GM19455 (cell line): Measurements from ENCODE around the gene PTCHD4.
"Not testable (repeated sequence)": the region's sequence is repeated elsewhere in the genome, so short reads cannot be mapped to it uniquely, and the experiment has no call there.

Source experiments
- ATAC-seq: cut with Tn5 transposase; IDR thresholded peaks from one replicate; pipeline ENCODE4 v1.9.1; 2021; ENCODE audit not compliant: unreplicated experiment

PTCHD4 gene

DNA sequence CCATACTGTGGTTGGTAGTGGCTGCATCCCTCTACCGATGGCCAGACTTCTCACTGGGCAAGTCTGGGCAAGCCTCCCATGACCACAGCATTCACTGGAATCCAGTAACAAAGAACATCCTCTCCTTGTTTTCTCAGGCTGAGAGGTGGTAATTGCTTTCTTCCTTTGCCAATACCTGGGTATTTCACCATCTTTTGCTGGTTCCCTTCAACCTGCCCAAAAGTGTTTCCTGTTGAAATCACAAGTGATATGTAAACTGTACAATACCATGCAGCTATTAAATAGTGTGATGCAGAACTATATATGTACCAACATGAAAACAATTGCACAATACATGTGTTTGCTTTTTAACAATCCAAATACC lies at the start of gene PTCHD4:
TSS of gene PTCHD4 (minus strand) at position 55 of the 364 bp plus-strand sequence. CDS start 42,240 bp downstream, outside the sequence.
- ATAC-seq, result no peak

DNA sequence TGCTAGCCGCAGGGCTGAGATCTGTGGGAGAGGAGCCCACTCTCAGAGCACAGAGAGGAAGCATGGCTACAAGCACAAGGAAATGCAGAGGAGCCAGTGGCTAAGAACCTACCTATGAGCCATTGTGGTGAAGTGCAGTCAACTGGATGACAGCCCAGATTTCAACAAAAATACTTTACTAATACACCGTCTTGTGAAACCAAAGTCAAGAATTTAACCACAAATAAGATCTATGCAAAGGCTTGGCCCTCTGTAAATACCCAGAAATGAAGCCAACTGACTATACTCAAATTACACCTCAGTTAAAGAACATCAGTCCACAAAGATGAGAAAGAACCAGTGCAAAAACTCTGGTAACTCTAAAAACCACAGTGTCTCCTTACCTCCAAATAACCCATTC lies 40.1 kb upstream of the PTCHD4 start:
- ATAC-seq, result no peak

DNA sequence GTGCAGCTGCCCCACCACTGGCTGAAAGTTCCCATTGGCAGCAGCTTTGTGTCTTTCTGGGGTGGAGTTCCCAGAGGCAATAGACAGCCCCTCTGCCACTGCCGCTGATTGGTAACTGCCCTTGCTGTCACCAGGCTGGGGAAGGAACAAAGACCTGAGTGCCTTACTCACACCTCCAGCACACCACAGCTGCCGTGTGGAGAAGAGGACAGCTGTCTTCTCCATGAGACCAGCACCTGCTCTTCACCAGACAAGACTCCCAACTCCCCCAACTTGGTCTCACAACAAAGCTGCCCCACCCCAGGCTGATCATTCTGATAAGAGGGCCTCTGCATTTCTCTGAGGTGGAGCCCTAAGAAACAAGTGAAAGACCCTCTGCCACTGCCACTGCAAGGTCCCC lies 39.7 kb upstream of the PTCHD4 start:
- ATAC-seq, result no peak

DNA sequence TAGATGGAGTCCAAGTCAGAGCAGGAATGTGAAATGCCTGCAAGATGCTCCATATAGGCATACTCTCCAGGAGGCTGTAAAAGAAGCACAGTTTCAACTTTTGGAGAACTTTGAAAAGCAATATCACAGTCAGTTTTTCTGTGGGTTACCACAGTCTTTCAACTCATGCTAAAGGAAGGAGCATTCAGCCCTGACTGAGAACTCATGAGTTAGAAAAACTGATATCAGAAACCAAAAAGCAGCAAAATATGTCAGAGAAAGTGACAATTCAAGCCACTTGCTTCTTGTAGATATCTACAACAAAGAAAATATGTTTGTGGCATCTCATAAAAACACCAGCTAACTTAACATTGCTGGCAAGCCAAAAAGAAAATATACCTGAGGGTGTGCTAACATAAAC lies 36.1 kb upstream of the PTCHD4 start:
- no peak for ATAC-seq

DNA sequence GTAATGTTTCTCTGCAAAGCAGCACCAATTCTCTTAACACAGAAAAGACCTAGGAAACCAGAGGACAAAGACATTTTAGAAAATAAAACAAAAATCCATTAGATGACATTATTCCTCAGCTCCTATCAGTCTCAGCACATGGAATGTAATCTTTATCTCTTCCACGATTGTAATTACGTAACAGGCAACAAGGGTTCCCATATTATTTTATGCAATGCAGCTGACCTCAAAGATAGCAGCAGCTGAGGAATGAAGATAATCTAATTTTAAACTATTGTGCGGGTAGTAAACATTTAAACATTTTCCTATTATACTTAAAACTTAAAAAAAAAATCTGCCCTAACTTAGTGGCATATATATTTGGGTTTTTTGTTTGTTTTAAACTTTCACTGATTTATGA lies 33.0 kb upstream of the PTCHD4 start:
- ATAC-seq, result no peak

DNA sequence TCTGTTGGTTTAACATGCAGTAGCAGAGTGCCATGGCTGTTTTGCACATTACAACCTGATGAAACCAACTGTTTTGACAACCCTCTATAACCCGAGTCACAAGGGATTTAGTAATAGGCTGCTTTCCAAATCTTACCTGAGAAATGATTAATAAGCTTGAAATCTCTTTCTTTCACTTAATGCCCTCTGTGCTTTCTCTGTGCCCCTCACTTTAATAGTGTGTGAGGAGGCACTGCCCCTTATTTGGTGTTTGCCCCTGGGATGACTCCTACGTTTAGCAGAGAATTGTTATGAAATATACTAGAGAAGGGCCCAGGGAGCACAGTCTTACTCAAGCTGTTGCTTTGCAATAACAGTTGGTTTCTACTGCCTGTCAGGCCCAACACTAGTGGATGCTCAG lies 31.0 kb upstream of the PTCHD4 start:
- ATAC-seq, result no peak

DNA sequence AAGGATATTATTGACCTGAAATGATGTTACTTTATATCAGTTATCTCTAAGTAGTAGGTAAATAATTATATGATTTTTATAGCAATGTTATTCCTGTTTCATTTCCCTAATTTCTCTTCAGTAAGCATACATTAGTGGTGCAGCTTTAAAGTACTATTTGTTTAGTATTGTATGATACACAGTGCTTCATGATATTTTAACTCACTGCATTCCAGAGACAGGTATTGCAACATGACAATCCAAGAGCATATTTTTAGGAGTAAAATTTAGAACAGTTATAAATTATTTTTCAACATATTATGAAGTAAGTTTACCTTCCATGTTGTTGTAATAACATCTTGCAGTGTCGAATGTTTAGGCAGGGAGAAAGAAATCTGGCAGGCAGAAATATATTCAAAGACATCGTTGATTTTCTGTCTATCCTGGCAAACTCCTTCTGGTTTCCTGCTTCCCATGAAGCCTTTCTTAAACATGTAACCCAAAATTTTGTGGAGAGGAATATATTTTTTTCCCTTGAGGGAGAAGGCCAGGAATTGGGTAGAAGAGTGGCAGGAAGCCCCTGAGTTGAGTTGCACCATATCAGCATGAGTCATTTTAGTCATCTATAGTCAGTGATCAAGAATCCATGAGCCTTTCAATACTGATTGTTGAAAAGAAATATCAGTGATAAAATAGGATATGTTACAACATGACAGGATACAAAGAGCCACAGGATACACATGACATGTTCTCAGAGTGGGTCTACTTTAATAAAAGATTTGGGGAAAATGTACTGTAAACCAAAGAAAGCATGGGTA lies 29.0 kb upstream of the PTCHD4 start:
- ATAC-seq, result no peak

DNA sequence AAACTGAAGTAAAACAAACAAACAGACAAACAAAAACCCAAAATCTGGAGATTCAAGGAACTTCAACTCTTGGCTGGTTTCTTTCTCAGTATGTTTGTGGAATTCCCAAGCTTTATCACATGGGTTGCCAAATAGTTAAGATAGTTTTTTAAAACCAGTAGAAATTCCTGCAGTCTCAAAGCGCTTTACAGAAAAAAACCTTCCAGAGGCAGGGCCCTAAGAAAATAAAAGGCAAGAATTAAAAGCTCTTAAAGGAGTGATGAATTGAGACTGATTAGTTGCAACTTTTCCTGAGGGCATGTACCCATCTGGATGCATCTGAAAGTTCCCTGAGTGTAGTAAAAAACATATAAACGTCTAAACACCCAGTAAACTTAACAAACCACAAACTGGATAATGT lies 25.9 kb upstream of the PTCHD4 start:
- no peak for ATAC-seq

DNA sequence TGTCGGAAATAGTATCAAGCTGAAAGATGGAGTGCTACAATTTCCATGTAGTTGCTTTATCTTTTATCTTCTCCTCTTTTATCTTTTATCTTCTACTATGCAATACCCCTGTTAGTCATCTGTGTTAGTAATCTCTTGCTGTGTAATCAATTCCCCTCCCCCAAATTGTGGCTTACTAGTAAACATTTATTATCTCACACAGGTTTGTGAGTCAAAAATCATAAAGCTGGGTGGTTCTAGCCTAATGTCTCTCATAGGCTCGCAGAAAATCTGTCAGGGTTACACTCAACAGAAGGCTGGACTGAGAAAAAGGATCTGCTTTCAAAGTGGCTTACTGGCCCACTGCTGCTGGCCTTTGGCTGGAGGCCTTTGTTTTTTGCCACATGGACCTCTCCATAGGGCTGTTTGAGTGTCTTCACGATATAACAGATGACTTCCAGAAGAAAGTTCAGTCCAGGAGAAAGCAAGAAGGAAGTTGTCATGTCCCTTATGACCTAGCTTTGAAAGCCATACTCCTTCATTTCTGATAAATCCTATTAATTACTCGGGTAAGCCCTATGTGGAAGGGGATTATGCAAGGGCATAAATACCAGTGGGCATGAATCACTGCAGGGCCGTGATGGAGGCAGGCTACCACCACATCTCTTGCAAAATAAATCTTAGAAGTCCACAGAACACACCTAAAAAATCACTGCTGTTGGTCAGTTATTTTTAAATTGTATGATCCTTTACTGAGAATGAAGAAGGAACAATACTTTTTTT lies 24.5 kb upstream of the PTCHD4 start:
- no peak for ATAC-seq

DNA sequence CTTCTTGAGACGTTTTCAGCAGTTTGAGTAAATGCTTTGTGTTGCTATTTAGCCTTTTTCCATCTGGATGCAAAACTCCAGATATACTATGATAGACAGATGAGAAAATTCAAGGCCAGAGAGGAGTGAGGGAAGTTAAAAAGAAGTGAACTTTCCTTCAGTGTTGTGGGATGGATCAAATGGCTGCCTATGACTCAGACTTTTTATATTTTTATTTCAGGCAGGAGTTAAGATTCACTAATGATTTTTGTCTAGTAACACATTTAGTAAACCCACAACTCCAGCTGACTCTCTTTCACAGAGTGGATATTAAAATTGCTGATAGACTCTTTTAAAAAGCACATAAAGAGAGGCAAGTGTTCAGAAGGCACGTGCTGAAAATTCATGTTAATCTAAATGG lies 23.2 kb upstream of the PTCHD4 start:
- ATAC-seq, result no peak

DNA sequence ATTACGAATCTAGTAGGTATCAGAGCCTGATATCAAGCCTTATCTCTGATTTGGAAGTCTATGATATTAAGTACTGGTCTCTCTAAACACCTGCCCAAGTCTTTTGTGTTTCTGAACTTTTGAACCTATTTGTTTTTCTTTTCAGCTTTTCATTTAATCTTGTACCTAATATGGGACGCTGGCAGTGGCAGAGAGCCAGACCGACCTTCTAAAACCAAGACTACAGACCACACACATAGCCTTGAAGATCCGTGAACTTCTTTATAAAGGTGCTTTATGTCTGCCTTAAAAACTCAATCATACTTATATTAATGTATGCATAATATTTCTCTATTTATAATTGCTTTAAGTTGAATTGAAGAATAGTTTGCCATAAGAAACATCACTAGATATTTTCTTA lies 12.6 kb upstream of the PTCHD4 start:
- no peak for ATAC-seq

DNA sequence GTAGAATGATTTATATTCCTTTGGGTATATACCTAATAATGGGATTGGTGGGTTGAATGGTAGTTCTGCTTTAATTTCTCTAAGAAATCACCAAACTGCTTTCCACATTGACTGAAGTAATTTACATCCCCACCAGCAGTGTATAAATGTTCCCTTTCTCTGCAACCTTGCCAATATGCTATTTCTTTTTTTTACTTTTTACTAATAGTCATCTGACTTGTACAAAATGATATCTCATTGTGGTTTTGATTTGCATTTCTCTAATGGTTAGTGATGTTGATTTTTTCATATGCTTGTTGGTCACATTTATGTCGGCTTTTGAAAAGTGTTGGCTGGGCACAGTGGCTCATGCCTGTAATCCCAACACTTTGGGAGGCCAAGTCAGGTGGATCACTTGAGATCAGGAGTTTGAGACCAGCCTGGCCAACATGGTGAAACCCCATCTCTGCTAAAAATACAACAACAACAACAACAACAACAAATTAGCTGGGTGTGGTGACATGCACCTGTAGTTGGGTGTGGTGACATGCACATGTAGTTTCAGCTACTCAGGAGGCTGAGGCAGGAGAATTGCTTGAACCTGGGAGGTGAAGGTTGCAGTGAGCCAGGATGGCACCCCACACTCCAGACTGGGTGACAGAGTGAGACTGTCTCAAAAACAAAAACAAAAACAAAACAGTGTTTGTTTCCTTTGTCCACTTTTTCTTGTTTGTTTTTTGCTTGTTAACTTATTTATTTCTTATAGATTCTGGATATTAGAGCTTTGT lies 11.2 kb upstream of the PTCHD4 start:
- ATAC-seq, result not testable (repeated sequence)

DNA sequence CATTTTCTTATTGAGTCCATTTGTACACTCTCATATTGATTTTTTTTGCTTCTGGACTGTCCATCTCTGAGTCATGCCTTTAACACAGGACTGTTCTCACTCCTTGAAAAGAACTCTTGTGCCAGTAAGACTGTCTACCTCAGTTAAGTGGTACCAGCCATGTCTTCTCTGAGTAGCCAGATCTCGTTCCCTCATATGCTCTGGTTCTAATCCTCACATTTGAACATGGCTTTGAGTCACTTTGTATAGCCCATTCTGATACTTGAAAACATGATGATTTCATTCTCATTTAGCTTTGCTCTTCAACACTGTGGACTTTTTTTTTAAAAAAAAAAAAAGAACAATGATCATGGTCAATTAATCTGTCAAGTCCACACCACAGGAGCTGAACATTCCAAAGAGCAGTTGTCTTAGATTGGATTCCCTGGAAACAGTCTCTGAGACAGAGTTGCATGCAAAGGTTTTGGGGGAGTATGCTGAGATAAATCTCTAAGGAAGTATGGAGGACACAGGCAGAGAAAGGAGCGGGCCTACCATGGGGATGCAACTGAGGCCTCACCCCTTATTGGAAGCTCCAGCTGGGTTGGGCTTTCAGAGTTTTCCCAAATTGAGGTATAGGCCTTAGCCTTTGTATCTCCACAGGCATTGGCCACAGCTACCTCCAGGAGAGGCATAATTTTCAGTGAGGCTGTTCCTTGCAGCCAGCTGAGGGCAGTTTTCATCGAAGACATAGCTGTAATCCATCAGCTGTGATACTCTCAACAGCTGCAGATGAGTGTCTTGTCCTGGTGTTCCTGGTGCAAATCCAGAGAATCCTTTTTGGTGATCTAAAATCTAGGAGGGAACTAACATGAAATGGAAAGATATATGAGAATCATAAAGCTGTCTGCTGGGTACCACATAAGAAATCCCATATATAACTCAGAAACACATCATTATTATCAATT lies 6.0 kb upstream of the PTCHD4 start:
- ATAC-seq, result no peak

DNA sequence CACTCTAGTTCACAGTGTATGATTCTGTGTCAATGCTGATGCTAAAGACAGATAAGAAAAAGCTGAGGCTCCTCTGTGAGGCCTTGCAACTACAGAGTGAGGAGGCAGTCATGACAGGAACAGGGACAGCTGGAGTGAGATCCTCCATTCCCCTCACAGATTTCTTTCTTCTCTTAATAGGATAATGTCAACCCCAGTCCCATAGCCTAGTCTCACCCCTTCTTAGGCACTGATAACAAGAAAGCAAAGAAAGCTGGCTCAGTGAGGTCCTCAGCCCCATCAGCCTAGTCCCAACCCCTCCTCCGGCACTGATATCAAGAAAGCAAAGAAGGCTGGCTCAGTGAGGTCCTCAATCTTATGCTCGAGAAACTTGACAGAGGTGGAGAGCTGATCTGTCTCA lies 2.1 kb upstream of the PTCHD4 start:
- ATAC-seq, result no peak

DNA sequence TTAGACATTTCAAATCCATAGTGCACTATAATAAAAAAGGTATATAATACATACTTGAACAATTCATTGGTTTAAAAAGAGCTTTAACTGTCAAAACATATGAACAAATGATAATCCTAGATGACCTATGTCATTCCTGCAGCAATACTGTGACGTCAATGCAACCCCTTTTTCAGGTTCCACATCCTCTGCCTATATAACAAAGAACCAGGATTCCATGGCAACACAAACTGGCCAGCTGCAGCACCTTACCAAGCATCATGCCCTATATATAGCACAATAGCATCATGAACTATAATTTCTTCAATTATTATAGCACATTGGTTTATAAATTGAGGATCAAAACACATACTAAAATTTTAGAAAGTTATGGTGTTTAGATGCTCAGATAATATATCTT lies 578 bp upstream of the PTCHD4 start:
- no peak for ATAC-seq

DNA sequence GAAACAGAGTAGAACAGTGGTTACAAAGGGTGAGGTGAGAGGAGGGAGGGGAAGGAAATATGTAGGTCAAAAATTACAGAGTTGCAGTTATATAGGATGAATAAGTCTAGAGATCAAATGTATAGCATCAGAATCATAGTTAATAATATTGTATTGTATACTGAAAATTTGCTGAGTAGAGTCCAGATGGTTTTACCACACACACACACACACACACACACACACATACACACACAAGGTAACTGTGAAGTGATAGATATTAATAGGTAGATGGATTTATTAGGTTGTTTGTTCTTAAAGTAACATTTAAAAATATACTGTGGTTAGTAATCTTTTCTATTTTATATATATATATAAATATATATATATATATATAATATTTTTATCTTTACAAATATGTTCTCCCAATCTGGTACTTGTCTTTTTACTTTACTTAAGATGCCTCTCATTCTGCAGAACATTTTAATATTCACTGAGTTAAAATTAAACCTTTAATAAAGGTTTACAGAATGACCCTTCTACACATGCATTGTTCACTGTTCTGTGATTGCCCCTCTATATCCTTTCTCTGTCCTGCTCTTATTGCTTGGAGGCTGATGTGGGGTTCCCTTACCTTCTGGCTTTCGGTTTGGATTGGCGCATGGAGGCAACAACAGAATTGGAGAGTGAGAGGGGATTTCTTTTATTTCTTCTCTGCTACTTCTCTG lies 408 bp downstream of the PTCHD4 start:
- ATAC-seq, result no peak

DNA sequence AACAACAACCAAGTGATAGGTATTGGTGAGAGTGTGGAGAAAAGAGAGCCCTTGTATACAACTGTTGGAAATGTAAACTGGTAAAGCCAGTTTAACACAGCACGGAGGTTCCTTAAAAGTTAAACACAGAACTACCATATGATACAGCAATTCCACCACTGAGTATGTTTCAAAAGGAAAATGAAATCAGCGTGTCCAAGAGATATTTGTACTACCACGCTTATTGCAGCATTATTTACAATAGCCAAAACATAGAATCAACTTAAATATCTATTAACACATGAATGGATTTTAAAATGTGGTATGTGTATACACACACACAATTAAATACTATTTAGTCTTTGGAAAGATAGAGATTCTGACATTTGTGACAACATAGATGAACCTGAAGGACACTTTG lies 1.1 kb downstream of the PTCHD4 start:
- ATAC-seq, result no peak

DNA sequence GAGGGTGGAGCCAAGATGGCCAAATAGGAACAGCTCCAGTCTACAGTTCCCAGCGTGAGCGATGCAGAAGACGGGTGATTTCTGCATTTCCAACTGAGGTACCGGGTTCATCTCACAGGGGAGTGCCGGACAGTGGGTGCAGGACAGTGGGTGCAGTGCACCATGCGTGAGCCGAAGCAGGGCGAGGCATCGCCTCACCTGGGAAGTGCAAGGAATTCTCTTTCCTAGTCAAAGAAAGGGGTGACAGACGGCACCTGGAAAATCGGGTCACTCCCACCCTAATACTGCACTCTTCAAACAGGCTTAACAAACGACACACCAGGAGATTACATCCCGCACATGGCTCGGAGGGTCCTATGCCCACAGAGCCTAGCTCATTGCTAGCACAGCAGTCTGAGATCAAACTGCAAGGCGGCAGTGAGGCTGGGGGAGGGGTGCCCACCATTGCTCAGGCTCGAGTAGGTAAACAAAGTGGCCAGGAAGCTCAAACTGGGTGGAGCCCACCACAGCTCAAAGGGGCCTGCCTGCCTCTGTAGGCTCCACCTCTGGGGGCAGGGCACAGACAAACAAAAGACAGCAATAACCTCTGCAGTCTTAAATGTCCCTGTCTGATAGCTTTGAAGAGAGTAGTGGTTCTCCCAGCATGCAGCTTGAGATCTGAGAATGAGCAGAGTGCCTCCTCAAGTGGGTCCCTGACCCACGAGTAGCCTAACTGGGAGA lies 8.4 kb downstream of the PTCHD4 start:
- not testable (repeated sequence) for ATAC-seq

DNA sequence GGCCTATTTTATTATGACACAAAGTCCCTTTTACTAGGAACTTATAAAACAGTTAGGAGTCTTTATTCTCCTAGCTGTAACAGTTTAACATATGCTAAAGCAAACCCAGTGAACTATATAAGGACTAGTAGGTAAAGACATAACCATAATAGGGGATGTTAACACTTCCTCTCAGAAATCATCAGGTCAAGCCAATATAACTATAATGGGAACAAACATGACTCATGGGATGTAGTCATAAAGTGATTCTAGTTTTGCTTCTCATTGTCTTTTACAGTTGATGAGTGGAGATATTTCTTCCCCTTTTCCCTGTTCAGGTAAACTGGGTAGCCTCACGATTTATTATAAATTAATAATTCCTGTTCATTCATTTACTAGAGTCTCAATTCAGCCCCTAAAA lies 9.7 kb downstream of the PTCHD4 start:
- no peak for ATAC-seq

DNA sequence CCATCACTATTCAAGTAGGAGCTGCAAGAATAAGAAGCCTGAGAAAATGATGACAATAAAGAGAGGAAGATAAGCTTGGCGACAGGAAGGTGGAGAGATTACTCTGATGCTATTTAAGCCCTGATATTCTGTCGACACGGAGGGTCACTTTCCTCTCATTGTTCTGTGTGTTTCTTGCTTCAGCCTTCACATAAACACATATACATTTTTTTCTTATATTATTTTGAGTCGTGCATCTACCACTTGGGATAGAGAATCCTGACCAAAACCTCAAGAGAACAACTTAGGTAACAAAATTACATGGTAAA lies 10.5 kb downstream of the PTCHD4 start:
- no peak for ATAC-seq
